ENCODE measurements around the gene HACL1. TPM values are rescaled to one million over a fixed set of nuclear protein-coding genes. Genes with fewer than 3 reads are reported as not detected.

The HACL1 gene
- total RNA-seq, 1 donor from 2014 or later = 48.6 TPM

GRCh38 chr3:15513810-15514662, 87.3 kb downstream of the HACL1 start:
- no peaks in the 10 kb centered on the region for H3K36me3 ChIP-seq
- H3K27ac ChIP-seq = no peak overlapping the region
- no peak overlapping the region for H3K4me2 ChIP-seq
- no peak for DNase-seq (ENCODE audit: low spot score)
- H3K27me3 ChIP-seq = no peaks in the 10 kb centered on the region
- no peak overlapping the region for H2AFZ ChIP-seq (replicated peaks)
- H3K9ac ChIP-seq = no peak overlapping the region
- no peaks in the 10 kb centered on the region for H3K9me3 ChIP-seq (ENCODE audit: low read depth)
- H3K27ac Mint-ChIP-seq = peak overlapping the region; percentile 13
- H3K4me1 Mint-ChIP-seq = peaks cover 12% of the 10 kb centered on the region
- H3K4me3 Mint-ChIP-seq = no peak overlapping the region
- H3K27me3 Mint-ChIP-seq (ENCODE audit: insufficient read depth, low read depth) = peaks cover 2% of the 10 kb centered on the region
- no peaks in the 10 kb centered on the region for H4K20me1 ChIP-seq (ENCODE audit: low read depth)
- TF ChIP-seq EZH2phosphoT487 (IDR thresholded peaks at IDR 0.05) (no peak), EZH2 (IDR thresholded peaks at IDR 0.05) (no peak), CTCF (IDR thresholded peaks at IDR 0.05) (no peak)
- no peak overlapping the region for H3K4me3 ChIP-seq
- no peaks in the 10 kb centered on the region for H3K4me1 ChIP-seq
- no peaks in the 10 kb centered on the region for H3K36me3 Mint-ChIP-seq
- H3K9me3 Mint-ChIP-seq = no peaks in the 10 kb centered on the region
- no peaks in the 10 kb centered on the region for H3F3A ChIP-seq (ENCODE audit: low read depth)
- no peaks in the 10 kb centered on the region for H3K79me2 ChIP-seq (ENCODE audit: low read depth)

- Mint-ChIP-seq H3K4me3 (no peak overlapping the region), H3K27me3 (ENCODE audit: insufficient read depth, low read depth) (peaks cover 2% of the 10 kb centered on the region), H3K4me1 (peaks cover 12% of the 10 kb centered on the region), H3K9me3 (no peaks in the 10 kb centered on the region), H3K27ac (no peak overlapping the region), H3K36me3 (no peaks in the 10 kb centered on the region)
- TF ChIP-seq EZH2phosphoT487 (IDR thresholded peaks at IDR 0.05) (no peak), EZH2 (IDR thresholded peaks at IDR 0.05) (no peak), CTCF (IDR thresholded peaks at IDR 0.05) (no peak)
- H3K9ac ChIP-seq = no peak overlapping the region
- no peak overlapping the region for H3K4me2 ChIP-seq
- DNase-seq (ENCODE audit: low spot score) = no peak
- H3K4me3 ChIP-seq = no peak overlapping the region
- H3K27me3 ChIP-seq = no peaks in the 10 kb centered on the region
- no peaks in the 10 kb centered on the region for H3K4me1 ChIP-seq
- H3K27ac ChIP-seq = no peak overlapping the region
- no peak overlapping the region for H2AFZ ChIP-seq (replicated peaks)
- no peaks in the 10 kb centered on the region for H3F3A ChIP-seq (ENCODE audit: low read depth)
- no peaks in the 10 kb centered on the region for H4K20me1 ChIP-seq (ENCODE audit: low read depth)
- no peaks in the 10 kb centered on the region for H3K9me3 ChIP-seq (ENCODE audit: low read depth)
- no peaks in the 10 kb centered on the region for H3K79me2 ChIP-seq (ENCODE audit: low read depth)
- H3K36me3 ChIP-seq = no peaks in the 10 kb centered on the region
Measured at GRCh38 chr3:15513116-15513515, 88.3 kb downstream of the HACL1 start.

- no peaks in the 10 kb centered on the region for H3K36me3 ChIP-seq
- H3F3A ChIP-seq (ENCODE audit: low read depth) = no peaks in the 10 kb centered on the region
- no peak overlapping the region for H3K27ac ChIP-seq
- H3K27ac Mint-ChIP-seq = no peak overlapping the region
- H3K9me3 ChIP-seq (ENCODE audit: low read depth) = no peaks in the 10 kb centered on the region
- H3K4me1 ChIP-seq = no peaks in the 10 kb centered on the region
- H3K9ac ChIP-seq = no peak overlapping the region
- H4K20me1 ChIP-seq (ENCODE audit: low read depth) = no peaks in the 10 kb centered on the region
- no peak overlapping the region for H2AFZ ChIP-seq (replicated peaks)
- DNase-seq (ENCODE audit: low spot score) = peak; percentile 34
- peaks cover 2% of the 10 kb centered on the region for H3K27me3 Mint-ChIP-seq (ENCODE audit: insufficient read depth, low read depth)
- peaks cover 12% of the 10 kb centered on the region for H3K4me1 Mint-ChIP-seq
- TF ChIP-seq EZH2phosphoT487 (IDR thresholded peaks at IDR 0.05) = no peak
- no peak for TF ChIP-seq EZH2 (IDR thresholded peaks at IDR 0.05)
- TF ChIP-seq CTCF (IDR thresholded peaks at IDR 0.05) = no peak
- H3K27me3 ChIP-seq = no peaks in the 10 kb centered on the region
- no peaks in the 10 kb centered on the region for H3K79me2 ChIP-seq (ENCODE audit: low read depth)
- H3K4me3 Mint-ChIP-seq = no peak overlapping the region
- H3K9me3 Mint-ChIP-seq = no peaks in the 10 kb centered on the region
- H3K36me3 Mint-ChIP-seq = no peaks in the 10 kb centered on the region
- H3K4me2 ChIP-seq = no peak overlapping the region
- no peak overlapping the region for H3K4me3 ChIP-seq
Measured at GRCh38 chr3:15512166-15512565, 89.2 kb downstream of the HACL1 start.
